ENCODE data around the gene MRPL2. TPM values are rescaled to one million over a fixed set of nuclear protein-coding genes. Genes with fewer than 3 reads are reported as not detected.

Gene MRPL2
- total RNA-seq, 4 donors from 2014 or later, result 19.0 to 37.9 (median 27.3) TPM

GRCh38 chr6:43092635-43093034, 33.4 kb upstream of the MRPL2 start:
- intact Hi-C loops (cut with DNase I; ENCODE audit: low total_unique reads), result no loop called here
- DNase-seq (ENCODE audit: low spot score in 2 of 2), result no peak
- TF ChIP-seq POLR2A (IDR thresholded peaks at IDR 0.05) (no peak), CTCF (IDR thresholded peaks at IDR 0.05) (no peak)
- no peak overlapping the region for H3K4me3 ChIP-seq (ENCODE audit: low read depth, poor library complexity, severe bottlenecking)

- intact Hi-C loops (cut with DNase I; ENCODE audit: low total_unique reads), result no loop called here
- 82 to 85% methylated on average over 10 of the region's 10 CpGs for WGBS, 2 donors
- no peak for DNase-seq (ENCODE audit: low spot score in 2 of 2)
- no peak overlapping the region for H3K4me3 ChIP-seq (ENCODE audit: low read depth, poor library complexity, severe bottlenecking)
- TF ChIP-seq CTCF (IDR thresholded peaks at IDR 0.05), result no peak
- no peak for TF ChIP-seq POLR2A (IDR thresholded peaks at IDR 0.05)
Observed at GRCh38 chr6:43091436-43091991, 32.3 kb upstream of the MRPL2 start.

GRCh38 chr6:43091020-43091419, 31.8 kb upstream of the MRPL2 start:
- no peak for DNase-seq (ENCODE audit: low spot score in 2 of 2)
- no peak for TF ChIP-seq POLR2A (IDR thresholded peaks at IDR 0.05)
- TF ChIP-seq CTCF (IDR thresholded peaks at IDR 0.05), result no peak
- WGBS, 2 donors, result 64 to 70% methylated on average over 5 of the region's 5 CpGs
- no peak overlapping the region for H3K4me3 ChIP-seq (ENCODE audit: low read depth, poor library complexity, severe bottlenecking)
- intact Hi-C loops (cut with DNase I; ENCODE audit: low total_unique reads), result no loop called here

- WGBS, 2 donors, result 18 to 46% methylated on average over 2 of the region's 2 CpGs
- no peak for TF ChIP-seq POLR2A (IDR thresholded peaks at IDR 0.05)
- TF ChIP-seq CTCF (IDR thresholded peaks at IDR 0.05), result no peak
- intact Hi-C loops (cut with DNase I; ENCODE audit: low total_unique reads), result no loop called here
- H3K4me3 ChIP-seq (ENCODE audit: low read depth, poor library complexity, severe bottlenecking), result no peak overlapping the region
- DNase-seq (ENCODE audit: low spot score in 2 of 2), result no peak
Observed at GRCh38 chr6:43090559-43090956, 31.3 kb upstream of the MRPL2 start.

GRCh38 chr6:43089874-43090558, 30.8 kb upstream of the MRPL2 start:
- TF ChIP-seq POLR2A (IDR thresholded peaks at IDR 0.05) (no peak), CTCF (IDR thresholded peaks at IDR 0.05) (no peak)

GRCh38 chr6:43089467-43089866, 30.2 kb upstream of the MRPL2 start:
- no peak overlapping the region for H3K4me3 ChIP-seq (ENCODE audit: low read depth, poor library complexity, severe bottlenecking)
- no peak for DNase-seq (ENCODE audit: low spot score in 2 of 2)

More at GRCh38 chr6:43089874-43090558, 30.8 kb upstream of the MRPL2 start:
- DNase-seq (ENCODE audit: low spot score in 2 of 2), result no peak
- intact Hi-C loops (cut with DNase I; ENCODE audit: low total_unique reads), result no loop called here
- no peak overlapping the region for H3K4me3 ChIP-seq (ENCODE audit: low read depth, poor library complexity, severe bottlenecking)
- WGBS, 2 donors, result 46 to 51% methylated on average over 8 of the region's 8 CpGs

More at GRCh38 chr6:43089467-43089866, 30.2 kb upstream of the MRPL2 start:
- TF ChIP-seq CTCF (IDR thresholded peaks at IDR 0.05) (no peak), POLR2A (IDR thresholded peaks at IDR 0.05) (no peak)
- intact Hi-C loops (cut with DNase I; ENCODE audit: low total_unique reads), result no loop called here
- WGBS, 2 donors, result 39 to 40% methylated on average over 4 of the region's 4 CpGs
